ENCODE results near the gene STIP1. TPM values are rescaled to one million over a fixed set of nuclear protein-coding genes. Genes with fewer than 3 reads are reported as not detected.

The STIP1 gene
- total and polyA plus RNA-seq, 2 of the 8 experiments (the other 6 are each of a cell fraction or from before 2014, with no cell fraction given): 140 to 329 TPM

DNA sequence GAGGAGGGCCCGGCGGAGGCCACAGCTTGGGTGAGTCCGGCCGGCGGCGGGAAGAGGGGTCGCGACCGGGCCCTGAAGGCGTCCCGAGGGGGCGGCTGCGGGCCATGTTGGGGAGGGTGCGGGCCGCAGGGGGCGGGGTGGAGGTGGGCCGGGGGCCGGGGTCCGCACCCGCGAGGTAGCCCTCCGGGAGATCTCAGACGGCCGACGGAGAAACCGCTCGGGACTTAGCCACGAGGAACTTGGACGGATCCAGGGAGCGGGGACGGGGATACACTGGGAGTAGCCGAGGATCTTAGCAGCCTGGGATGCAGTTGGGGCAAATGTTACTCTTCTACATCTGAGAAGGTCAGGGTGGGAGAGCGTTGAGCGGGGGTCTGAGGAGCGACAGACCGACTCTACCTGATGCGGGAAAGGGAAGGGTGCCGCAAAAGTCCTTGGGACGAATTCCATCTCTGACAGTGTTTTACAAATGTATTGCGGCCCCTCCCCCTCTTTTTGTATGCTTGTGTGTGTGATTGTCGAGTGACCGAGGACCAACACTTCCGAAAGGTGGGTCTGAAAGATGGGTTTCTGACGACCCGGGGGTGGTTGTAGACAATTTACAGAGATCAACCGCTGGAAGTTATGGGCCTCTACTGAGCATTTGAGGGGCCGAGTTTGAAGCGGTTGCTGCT, 658 bp downstream of the STIP1 start:
- no peak overlapping the region for H2BK15ac ChIP-seq (ENCODE audit: low read length)
- ChIA-PET POLR2A (ENCODE audit: partially characterized antibody) (interaction anchor here (0.8 to 12.4 kb wide), 21 partner anchors 10 to 1332 kb away, joined by 3 to 186 read pairs (median 4); partner anchors contain the start of genes FERMT3, FKBP2, NUDT22 and PLCB3), CTCF (ENCODE audit: partially characterized antibody) (interaction anchor here (1.2 to 2.3 kb wide), 6 partner anchors 9 to 187 kb away, joined by 3 to 8 read pairs (median 6); partner anchors contain the start of gene PLCB3)
- H2BK12ac ChIP-seq (ENCODE audit: low read depth, low read length): no peak overlapping the region
- no peaks in the 10 kb centered on the region for H3K27me3 ChIP-seq (replicated peaks in 1 of 4; ENCODE audit: control insufficient read depth in 3 of 4, extremely low read depth in 1 of 4, insufficient read depth in 3 of 4, low read length in 3 of 4)
- H2BK20ac ChIP-seq (ENCODE audit: low read length): no peak overlapping the region
- H3K79me1 ChIP-seq (ENCODE audit: low read depth, low read length): peaks cover 2% of the 10 kb centered on the region; the same call in 1 of the 2 replicates
- H4K8ac ChIP-seq (ENCODE audit: extremely low read depth, insufficient read depth, low read length): no peak overlapping the region; the same call in 1 of the 2 replicates
- H3K27ac ChIP-seq (ENCODE audit: low read depth, low read length): no peak overlapping the region; the same call in 1 of the 2 replicates
- H2AFZ ChIP-seq (ENCODE audit: low read length): no peak overlapping the region
- TF ChIP-seq CREB1 (IDR thresholded peaks at IDR 0.05) (no peak), TCF12 (IDR thresholded peaks at IDR 0.05; ENCODE audit: low read depth, low read length) (no peak), KDM4A (IDR thresholded peaks at IDR 0.05; ENCODE audit: low read depth, low read length, severe bottlenecking) (no peak), CTBP2 (IDR thresholded peaks at IDR 0.05; ENCODE audit: borderline replicate concordance, insufficient read depth, insufficient read length, low read length) (no peak), YY1 (IDR thresholded peaks at IDR 0.05; ENCODE audit: low read depth, low read length) (no peak), SAP30 (IDR thresholded peaks at IDR 0.05; ENCODE audit: insufficient read depth, insufficient replicate concordance, low read length) (peak; percentile 61)
- TF ChIP-seq, protein P1, sequence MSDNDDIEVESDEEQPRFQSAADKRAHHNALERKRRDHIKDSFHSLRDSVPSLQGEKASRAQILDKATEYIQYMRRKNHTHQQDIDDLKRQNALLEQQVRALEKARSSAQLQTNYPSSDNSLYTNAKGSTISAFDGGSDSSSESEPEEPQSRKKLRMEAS (IDR thresholded peaks at IDR 0.05): no peak
- H3K23ac ChIP-seq (ENCODE audit: insufficient read length): no peak overlapping the region
- peak overlapping the region; percentile 63 for H3K56ac ChIP-seq (replicated peaks; ENCODE audit: insufficient read length, low read depth, low read length)
- H3K4ac ChIP-seq (replicated peaks; ENCODE audit: insufficient read length, low read depth, low read length): peak overlapping the region; percentile 44
- DNase-seq (ENCODE audit: low read depth in 1 of 2, low spot score in 2 of 2) (no peak), FAIRE-seq (no peak)
- no peak overlapping the region for H4K91ac ChIP-seq (replicated peaks; ENCODE audit: insufficient read length, low read length)
- no peak overlapping the region for H2BK5ac ChIP-seq (ENCODE audit: low read depth, low read length)
- peaks cover 9 to 22% of the 10 kb centered on the region in 2 experiments for H4K20me1 ChIP-seq (replicated peaks in 1 of 2; ENCODE audit: control insufficient read depth in 1 of 2, insufficient read depth in 2 of 2, low read length in 2 of 2)
- H3K4me3 ChIP-seq (ENCODE audit: extremely low read depth in 1 of 4, insufficient read depth in 2 of 4, low read depth in 3 of 4, low read length in 4 of 4): no peak overlapping the region
- peaks cover 0 to 10% (median 0%) of the 10 kb centered on the region in 4 experiments; a peak in 4 of 8 replicates for H3K36me3 ChIP-seq (ENCODE audit: control insufficient read depth in 2 of 4, insufficient read depth in 4 of 4, low read length in 3 of 4)
- no peak overlapping the region for H3K4me2 ChIP-seq (ENCODE audit: insufficient read depth in 1 of 2, low read depth in 2 of 2, low read length in 2 of 2)
- H3K79me2 ChIP-seq (ENCODE audit: control insufficient read depth in 1 of 2, insufficient read depth in 2 of 2, low read length in 2 of 2): peaks cover 12 to 23% of the 10 kb centered on the region in 2 experiments
- peaks cover 9% of the 10 kb centered on the region for H3K23me2 ChIP-seq (ENCODE audit: low read depth, low read length)
- H4K5ac ChIP-seq (ENCODE audit: insufficient read length, low read depth, low read length): no peak overlapping the region
- H3K4me1 ChIP-seq (replicated peaks in 1 of 4; ENCODE audit: control insufficient read depth in 3 of 4, insufficient read depth in 4 of 4, low read length in 3 of 4): peaks cover 0 to 6% (median 4%) of the 10 kb centered on the region in 4 experiments; a peak in 6 of 7 replicates
- H3K14ac ChIP-seq (ENCODE audit: insufficient read length): no peak overlapping the region
- no peak overlapping the region for H2BK120ac ChIP-seq (replicated peaks; ENCODE audit: low read depth, low read length)
- no peaks in the 10 kb centered on the region for H3K9me3 ChIP-seq (ENCODE audit: insufficient read depth in 2 of 2, low read depth in 1 of 2, low read length in 1 of 2)
- H3K9ac ChIP-seq (replicated peaks in 1 of 4; ENCODE audit: extremely low read depth in 1 of 4, low read depth in 3 of 4, low read length in 3 of 4): peak overlapping the region in 2 of 4 experiments; percentile 61 to 89; a peak in 4 of 7 replicates
- 11% methylated on average over 14 of the region's 48 CpGs; no CpG with 5 or more reads in 1 of the 2 experiments for WGBS, 2 experiments (ENCODE audit: extremely low coverage in 1 of 2, insufficient coverage in 1 of 2, insufficient read length in 1 of 2, insufficient replicate concordance in 2 of 2, low coverage in 1 of 2, low lambda C conversion rate in 2 of 2, missing lambda C conversion rate in 1 of 2)
- H2AK5ac ChIP-seq (ENCODE audit: low read depth, low read length): no peak overlapping the region
- no peak overlapping the region for H3K18ac ChIP-seq (ENCODE audit: extremely low read depth, low read length)

All from H1 (cell line).